Prostate gland (tissue), 2 donors: ENCODE measurements around the gene WSB1. TPM values are rescaled to one million over a fixed set of nuclear protein-coding genes. Genes with fewer than 3 reads are reported as not detected.

Experiments
- DNase-seq: peaks from one replicate; pipeline ENCODE4 v3.0.0-alpha.2; 2019; ENCODE audit warnings: low spot score
- H3K27ac ChIP-seq, 2 donors: fragments of 200-600 bp; sonication (generic); 2 replicates each; pipeline ENCODE4 v1.5.1; 2017 to 2019
- H3K27me3 ChIP-seq: fragments of 200-600 bp; sonication (generic); replicated peaks from 2 replicates; pipeline ENCODE4 v1.5.1; 2019; ENCODE audit not compliant: insufficient read depth
- H3K36me3 ChIP-seq, 2 donors: fragments of 200-600 bp; sonication (generic); 1 replicate in 1 of 2; 2 replicates in 1 of 2; pipeline versions ENCODE4 v1.5.1 to v1.8.1; 2017 to 2019
- H3K4me1 ChIP-seq: fragments of 200-600 bp; sonication (generic); replicated peaks from 2 replicates; pipeline ENCODE4 v1.5.1; 2019
- H3K4me3 ChIP-seq, 2 donors: fragments of 200-600 bp; sonication (generic); 2 replicates each; pipeline ENCODE4 v1.5.1; 2017 to 2019
- H3K9me3 ChIP-seq: fragments of 200-600 bp; sonication (generic); 2 replicates; pipeline ENCODE4 v1.5.1; 2017
- CTCF ChIP-seq, 4 experiments: fragments of 200-600 bp in 2 of 4; fragments of 450-650 bp in 2 of 4; sonication (generic) in 2 of 4; IDR thresholded peaks; 1 replicate in 3 of 4; 2 replicates in 1 of 4; pipeline ENCODE4 v1.5.1; 2016 to 2019; ENCODE audit warnings: antibody characterized with exemption in 4 of 4, mild to moderate bottlenecking in 2 of 4, moderate library complexity in 2 of 4
- POLR2A ChIP-seq: fragments of 450-650 bp; IDR thresholded peaks from one replicate; pipeline ENCODE4 v1.6.1; 2016; ENCODE audit warnings: antibody characterized with exemption, mild to moderate bottlenecking
- POLR2AphosphoS5 ChIP-seq: sonication (generic); formaldehyde crosslinking; IDR thresholded peaks from one replicate; pipeline ENCODE4 v1.6.1; 2017; ENCODE audit warnings: antibody characterized with exemption
- WGBS: methylation state at CpG from one replicate; pipeline ENCODE4 v1.1.5; 2018; 5-methylcytosine and 5-hydroxymethylcytosine counted together
- intact Hi-C: fragments of 100-400 bp; cut with DNase I; formaldehyde crosslinking; loops from one replicate; pipeline ENCODE4 v1.14.2; 2022
- microRNA-seq: library from miRNA; unstranded; fragments of <30 nt; microRNA quantifications from one replicate; pipeline ENCODE4, GENCODE V29; 2016
- small RNA-seq, 2 donors: library from RNA; depleted of rRNA; stranded (forward); fragments of <200 nt; gene quantifications; one replicate each; pipeline ENCODE3, GENCODE V24; 2016
- total RNA-seq, 2 donors: library from RNA; depleted of rRNA; stranded (reverse); fragments of >200 nt; gene quantifications; one replicate each; pipeline ENCODE4 v1.1.0, GENCODE V29; 2016

Gene WSB1
- total RNA-seq, 2 donors from 2014 or later = 45.7 to 116 TPM

GRCh38 chr17:27362909-27363308 lies 69.0 kb downstream of the WSB1 start:
- no peaks in the 10 kb centered on the region for H3K9me3 ChIP-seq
- no peaks in the 10 kb centered on the region for H3K4me1 ChIP-seq
- no peak overlapping the region for H3K4me3 ChIP-seq
- intact Hi-C loops = loop anchor here (10.0 kb wide), 1 partner anchor 412 kb away; no protein-coding TSS in a partner anchor
- no peaks in the 10 kb centered on the region for H3K36me3 ChIP-seq
- H3K27ac ChIP-seq = no peak overlapping the region
- TF ChIP-seq POLR2AphosphoS5 (no peak), CTCF (IDR thresholded peaks at IDR 0.05) (no peak), POLR2A (no peak)
- DNase-seq = no peak
- WGBS = 83% methylated on average over 7 of the region's 7 CpGs
- H3K27me3 ChIP-seq = no peaks in the 10 kb centered on the region

GRCh38 chr17:27363326-27363725 lies 69.4 kb downstream of the WSB1 start:
- no peak for DNase-seq
- Histone ChIP-seq H3K4me1 (no peaks in the 10 kb centered on the region), H3K4me3 (no peak overlapping the region), H3K9me3 (no peaks in the 10 kb centered on the region), H3K36me3 (no peaks in the 10 kb centered on the region), H3K27me3 (no peaks in the 10 kb centered on the region), H3K27ac (no peak overlapping the region)
- 69% methylated on average over 3 of the region's 3 CpGs for WGBS
- intact Hi-C loops = loop anchor here (10.0 kb wide), 1 partner anchor 411 kb away; no protein-coding TSS in a partner anchor
- TF ChIP-seq CTCF (IDR thresholded peaks at IDR 0.05) (no peak), POLR2AphosphoS5 (no peak)

Small RNAs within 50 kb of the gene (microRNA-seq; reads per million reads assigned to microRNA genes)
- gene MIR4522 = not detected

Small RNAs within 50 kb of the gene (small RNA-seq; reads per million reads assigned to genes)
- gene MIR4522 = 0 reads per million in 2 donors

Other genes with a start within 250 kb of the WSB1 start
- gene KSR1, start 162.3 kb downstream of the WSB1 start, total RNA-seq = 10 to 100 TPM; 11.5 to 23.7 TPM